GM18951 (cell line): ENCODE results near the gene CCR7.
A peak's percentile ranks its signal among the peaks of the same experiment; 100 is the strongest.

Source experiments
- POLR2A ChIP-seq: IDR thresholded peaks from 4 replicates; pipeline ENCODE4 v1.6.1; 2011; ENCODE audit warnings: mild to moderate bottlenecking; ENCODE audit not compliant: insufficient read length, insufficient read depth; ENCODE audit errors: extremely low read depth
- in situ Hi-C: fragments of 300-500 bp; cut with MboI; formaldehyde crosslinking; loops from one replicate; pipeline ENCODE4 v1.12.0; 2022; ENCODE audit warnings: low sequenced_read_pairs, mixed read lengths, inconsistent platforms; ENCODE audit not compliant: unreplicated experiment

CCR7 gene

GRCh38 chr17:40562838-40563219, 2.4 kb downstream of the CCR7 start:
- in situ Hi-C loops, result no loop called here
- no peak for TF ChIP-seq POLR2A

- in situ Hi-C loops, result no loop called here
- TF ChIP-seq POLR2A, result peak; percentile 39
These were observed 3.2 kb downstream of the CCR7 start for GRCh38 chr17:40561871-40562611.

- in situ Hi-C loops, result no loop called here
- TF ChIP-seq POLR2A, result no peak
These were observed 3.9 kb downstream of the CCR7 start for GRCh38 chr17:40561294-40561870.

- no peak for TF ChIP-seq POLR2A
These were observed 4.5 kb downstream of the CCR7 start for GRCh38 chr17:40560592-40561293.

GRCh38 chr17:40559954-40560591, 5.2 kb downstream of the CCR7 start:
- in situ Hi-C loops, result no loop called here
- no peak for TF ChIP-seq POLR2A

More at GRCh38 chr17:40560592-40561293, 4.5 kb downstream of the CCR7 start:
- in situ Hi-C loops, result no loop called here

- TF ChIP-seq POLR2A, result no peak
- in situ Hi-C loops, result no loop called here
These were observed 5.7 kb downstream of the CCR7 start for GRCh38 chr17:40559564-40559916.

GRCh38 chr17:40558890-40559563, 6.2 kb downstream of the CCR7 start:
- in situ Hi-C loops, result no loop called here

GRCh38 chr17:40558300-40558889, 6.9 kb downstream of the CCR7 start:
- TF ChIP-seq POLR2A, result no peak
- in situ Hi-C loops, result no loop called here

More at GRCh38 chr17:40558890-40559563, 6.2 kb downstream of the CCR7 start:
- no peak for TF ChIP-seq POLR2A

GRCh38 chr17:40557531-40558299, 7.6 kb downstream of the CCR7 start:
- in situ Hi-C loops, result no loop called here
- TF ChIP-seq POLR2A, result no peak

GRCh38 chr17:40556884-40557414, 8.3 kb downstream of the CCR7 start:
- TF ChIP-seq POLR2A, result no peak
- in situ Hi-C loops, result no loop called here

GRCh38 chr17:40556198-40556661, 9.0 kb downstream of the CCR7 start:
- no peak for TF ChIP-seq POLR2A
- in situ Hi-C loops, result no loop called here
